PC-9 (cell line): ENCODE results near the gene HNRNPM. TPM values are rescaled to one million over a fixed set of nuclear protein-coding genes. Genes with fewer than 3 reads are reported as not detected.

Source experiments
- Bru-seq: library from RNA; stranded (reverse); fragments of 400-500 nt; gene quantifications from one replicate; lab custom pipeline; 2021; lab: Mats Ljungman, UMichigan
- BruChase-seq, 2 experiments: library from RNA; stranded (reverse); fragments of 400-500 nt; gene quantifications; one replicate each; lab custom pipeline; 2021; lab: Mats Ljungman, UMichigan
- BruUV-seq: library from RNA; stranded (reverse); fragments of 400-500 nt; replicated peaks from 2 replicates; lab custom pipeline; 2021; lab: Mats Ljungman, UMichigan
- CTCF ChIA-PET: fragments of 300-600 bp; sonication (Branson Sonifier 250); formaldehyde crosslinking; loops from one replicate; lab custom pipeline; 2022; ENCODE audit warnings: antibody characterized with exemption; lab: Charles Lee
- POLR2A ChIA-PET: fragments of 300-600 bp; sonication (Branson Sonifier 250); formaldehyde crosslinking; loops from one replicate; lab custom pipeline; 2022; ENCODE audit warnings: antibody characterized with exemption; ENCODE audit not compliant: unreplicated experiment; lab: Charles Lee
- DNase-seq, 2 experiments: peaks; one replicate each; pipeline versions ENCODE4 v3.0.0 to v3.0.0-alpha.2; 2015 to 2022; ENCODE audit warnings: mixed read lengths in 1 of 2
- H2AFZ ChIP-seq: fragments of 200-600 bp; sonication (generic); 2 replicates; pipeline ENCODE4 v1.8.1; 2017; ENCODE audit warnings: antibody characterized with exemption
- H3F3A ChIP-seq: fragments of 200-600 bp; sonication (generic); 2 replicates; pipeline ENCODE4 v1.8.1; 2017; ENCODE audit warnings: antibody characterized with exemption, mild to moderate bottlenecking, low read depth; ENCODE audit not compliant: insufficient read depth
- H3K27ac ChIP-seq: fragments of 200-600 bp; sonication (generic); 2 replicates; pipeline ENCODE4 v1.6.1; 2016; ENCODE audit warnings: mixed run types
- H3K27me3 ChIP-seq: fragments of 200-600 bp; sonication (generic); 2 replicates; pipeline ENCODE4 v1.6.1; 2016; ENCODE audit warnings: low read depth, mixed run types; ENCODE audit not compliant: insufficient read depth
- H3K36me3 ChIP-seq: fragments of 200-600 bp; sonication (generic); 2 replicates; pipeline ENCODE4 v1.6.1; 2016; ENCODE audit warnings: low read depth, mixed run types
- H3K4me1 ChIP-seq: fragments of 200-600 bp; sonication (generic); replicated peaks from 2 replicates; pipeline ENCODE4 v1.6.1; 2016; ENCODE audit warnings: mixed run types; ENCODE audit not compliant: insufficient read depth
- H3K4me2 ChIP-seq: fragments of 200-600 bp; sonication (generic); 2 replicates; pipeline ENCODE4 v1.6.1; 2017; ENCODE audit warnings: mixed run types
- H3K4me3 ChIP-seq: fragments of 200-600 bp; sonication (generic); 2 replicates; pipeline ENCODE4 v1.6.1; 2016; ENCODE audit warnings: mixed run types
- H3K79me2 ChIP-seq: fragments of 200-600 bp; sonication (generic); 2 replicates; pipeline ENCODE4 v1.6.1; 2017; ENCODE audit warnings: low read depth, mixed run types
- H3K9me2 ChIP-seq: fragments of 200-600 bp; sonication (generic); 2 replicates; pipeline ENCODE4 v1.8.1; 2017; ENCODE audit warnings: mild to moderate bottlenecking; ENCODE audit not compliant: insufficient read depth
- H3K9me3 ChIP-seq: fragments of 200-600 bp; sonication (generic); 2 replicates; pipeline ENCODE4 v1.8.1; 2016; ENCODE audit warnings: low read depth; ENCODE audit not compliant: insufficient read depth
- H4K20me1 ChIP-seq: fragments of 200-600 bp; sonication (generic); 2 replicates; pipeline ENCODE4 v1.8.1; 2017; ENCODE audit not compliant: insufficient read depth
- CTCF ChIP-seq: fragments of 200-600 bp; sonication (generic); conservative IDR thresholded peaks from 2 replicates; pipeline ENCODE4 v1.6.1; 2017; ENCODE audit warnings: mixed run types, antibody characterized with exemption, mild to moderate bottlenecking, moderate library complexity
- EZH2 ChIP-seq: fragments of 200-600 bp; sonication (generic); IDR thresholded peaks from 2 replicates; pipeline ENCODE4 v1.8.0; 2017; ENCODE audit warnings: antibody characterized with exemption, low read depth
- intact Hi-C: fragments of 100-400 bp; cut with micrococcal nuclease; formaldehyde crosslinking; loops from one replicate; pipeline ENCODE4 v1.10.0; 2022; ENCODE audit not compliant: unreplicated experiment
- long read RNA-seq: library from polyadenylated mRNA; stranded (forward); transcript quantifications from one replicate; pipeline ENCODE4 v2.0.0, GENCODE V29; 2022
- total RNA-seq: library from RNA; stranded (reverse); gene quantifications from 2 replicates; pipeline ENCODE4 v1.2.3, GENCODE V29; 2021

Gene HNRNPM
- total RNA-seq (220 and 239 TPM in 2 replicates), Bru-seq, nascent RNA (percentile 97 among the genes with signal in this experiment), BruChase-seq, experiment 1, labeled RNA remaining after a 2-hour chase (percentile 94 among the genes with signal in this experiment), BruChase-seq, experiment 2, labeled RNA remaining after a 6-hour chase (percentile 95 among the genes with signal in this experiment)
- long read RNA-seq, transcript HNRNPM-217 (15 exons, 2,458 nt) = major isoform, 17 of 708 reads
- long read RNA-seq, transcript HNRNPM-216 (1 exons, 1,809 nt) = minor isoform, 6 of 708 reads
- long read RNA-seq, partial matches to known transcripts = 120 of 708 reads
- long read RNA-seq, other reads (novel, unspliced or antisense) = 564 of 708 reads

- H3K4me2 ChIP-seq = peak within 1 kb of the TSS; percentile 98
- ChIA-PET POLR2A (interaction anchor here (0.5 to 1.1 kb wide), 8 partner anchors 10 to 134 kb away, joined by 3 to 11 read pairs (median 3); partner anchors contain the start of gene ZNF414), CTCF (interaction anchor here (0.5 kb wide), 1 partner anchor 31 kb away, joined by 4 read pairs; no protein-coding TSS in a partner anchor)
- H3K9me3 ChIP-seq = no peaks in the 10 kb centered on the region
- no peaks in the 10 kb centered on the region for H3K27me3 ChIP-seq
- H3K4me1 ChIP-seq = peaks cover 38% of the 10 kb centered on the region
- peaks cover 38% of the 10 kb centered on the region for H3F3A ChIP-seq
- H3K9me2 ChIP-seq = no peaks in the 10 kb centered on the region
- peaks cover 41% of the 10 kb centered on the region for H4K20me1 ChIP-seq
- H3K4me3 ChIP-seq = peak within 1 kb of the TSS; percentile 98
- peaks cover 49% of the 10 kb centered on the region for H3K79me2 ChIP-seq
- peak within 1 kb of the TSS; percentile 84 for H2AFZ ChIP-seq
- no TSS peak for BruUV-seq
- peak within 1 kb of the TSS; percentile 76 for H3K27ac ChIP-seq
- peaks cover 11% of the 10 kb centered on the region; the same call in 1 of the 2 replicates for H3K36me3 ChIP-seq
- DNase-seq = peak; percentile 95 to 100
- TF ChIP-seq CTCF (no peak), EZH2 (no peak)
- intact Hi-C loops = loop anchor here (1.0 kb wide), 2 partner anchors 11 to 55 kb away; partner anchors contain the start of gene RAB11B
Measured at GRCh38 chr19:8444677-8445487, at the start of gene HNRNPM. HNRNPM (plus strand) TSS chr19:8444975; CDS start chr19:8444999, 24 bp downstream.

- BruUV-seq = no TSS peak
- H2AFZ ChIP-seq = no peak overlapping the region
- H3K9me2 ChIP-seq = no peaks in the 10 kb centered on the region
- H3K9me3 ChIP-seq = no peaks in the 10 kb centered on the region
- POLR2A ChIA-PET = no interaction called here
- CTCF ChIA-PET = no interaction called here
- peaks cover 24% of the 10 kb centered on the region; the same call in 1 of the 2 replicates for H3F3A ChIP-seq
- H3K4me3 ChIP-seq = no peak overlapping the region
- H3K27ac ChIP-seq = no peak overlapping the region
- H3K79me2 ChIP-seq = peaks cover 78% of the 10 kb centered on the region
- DNase-seq = no peak
- peaks cover 24% of the 10 kb centered on the region for H3K4me1 ChIP-seq
- H3K36me3 ChIP-seq = no peaks in the 10 kb centered on the region; the same call in 1 of the 2 replicates
- peaks cover 93% of the 10 kb centered on the region for H4K20me1 ChIP-seq
- intact Hi-C loops = no loop called here
- H3K4me2 ChIP-seq = no peak overlapping the region
- no peak for TF ChIP-seq CTCF
- no peak for TF ChIP-seq EZH2
- H3K27me3 ChIP-seq = no peaks in the 10 kb centered on the region
Measured at GRCh38 chr19:8395621-8396082, 49.1 kb upstream of the HNRNPM start.

- peaks cover 75% of the 10 kb centered on the region for H3K79me2 ChIP-seq
- DNase-seq = no peak
- no peak overlapping the region for H3K4me2 ChIP-seq
- no peaks in the 10 kb centered on the region; the same call in 1 of the 2 replicates for H3K36me3 ChIP-seq
- intact Hi-C loops = no loop called here
- no peak overlapping the region for H3K4me3 ChIP-seq
- H3K9me3 ChIP-seq = no peaks in the 10 kb centered on the region
- no TSS peak for BruUV-seq
- H3K4me1 ChIP-seq = peaks cover 21% of the 10 kb centered on the region
- peaks cover 91% of the 10 kb centered on the region for H4K20me1 ChIP-seq
- H3K27me3 ChIP-seq = no peaks in the 10 kb centered on the region
- H3K9me2 ChIP-seq = no peaks in the 10 kb centered on the region
- TF ChIP-seq CTCF (no peak), EZH2 (no peak)
- no peak overlapping the region for H3K27ac ChIP-seq
- ChIA-PET CTCF (no interaction called here), POLR2A (no interaction called here)
- H3F3A ChIP-seq = peaks cover 24% of the 10 kb centered on the region; the same call in 1 of the 2 replicates
- H2AFZ ChIP-seq = no peak overlapping the region
Measured at GRCh38 chr19:8396185-8396562, 48.6 kb upstream of the HNRNPM start.
